Tongue (tissue), 1 donor: ENCODE data around the gene MRPS21. TPM values are rescaled to one million over a fixed set of nuclear protein-coding genes. Genes with fewer than 3 reads are reported as not detected.

Experiments
- total RNA-seq: library from RNA; depleted of rRNA; stranded (reverse); fragments of >200 nt; gene quantifications from one replicate; pipeline ENCODE4 v1.2.3, GENCODE V29; 2014

MRPS21 gene
- total RNA-seq, 1 donor from 2014 or later: 19.7 TPM

Other genes starting within 250 kb of the MRPS21 start
- 51.6 TPM for gene VPS45, start 226.1 kb upstream of the MRPS21 start, total RNA-seq
- 29.0 TPM for gene PLEKHO1, start 143.9 kb upstream of the MRPS21 start, total RNA-seq
- gene ANP32E, start 57.7 kb upstream of the MRPS21 start, total RNA-seq: 32.8 TPM
- 9.1 TPM for gene CA14, start 36.1 kb upstream of the MRPS21 start, total RNA-seq
- 72.1 TPM for gene APH1A, start 24.8 kb upstream of the MRPS21 start, total RNA-seq
- gene C1orf54, start 21.1 kb upstream of the MRPS21 start, total RNA-seq: 43.8 TPM
- gene CIART, start 11.3 kb upstream of the MRPS21 start, total RNA-seq: 0.92 TPM
- 51.5 TPM for gene PRPF3, start 27.7 kb downstream of the MRPS21 start, total RNA-seq
- 15.0 TPM for gene RPRD2, start 70.3 kb downstream of the MRPS21 start, total RNA-seq
- gene TARS2, start 193.6 kb downstream of the MRPS21 start, total RNA-seq: 18.7 TPM
- gene ECM1, start 214.2 kb downstream of the MRPS21 start, total RNA-seq: 19.3 TPM
- gene FALEC, start 221.9 kb downstream of the MRPS21 start, total RNA-seq: not detected